GM18511 (cell line): Measurements from ENCODE around the gene IGF2BP1.
"Not testable (repeated sequence)": the region's sequence is repeated elsewhere in the genome, so short reads cannot be mapped to it uniquely, and the experiment has no call there.

Experiments used
- ATAC-seq: cut with Tn5 transposase; IDR thresholded peaks from one replicate; pipeline ENCODE4 v1.9.1; 2021; ENCODE audit warnings: mild to moderate bottlenecking, moderate library complexity; ENCODE audit not compliant: unreplicated experiment

IGF2BP1 gene

DNA sequence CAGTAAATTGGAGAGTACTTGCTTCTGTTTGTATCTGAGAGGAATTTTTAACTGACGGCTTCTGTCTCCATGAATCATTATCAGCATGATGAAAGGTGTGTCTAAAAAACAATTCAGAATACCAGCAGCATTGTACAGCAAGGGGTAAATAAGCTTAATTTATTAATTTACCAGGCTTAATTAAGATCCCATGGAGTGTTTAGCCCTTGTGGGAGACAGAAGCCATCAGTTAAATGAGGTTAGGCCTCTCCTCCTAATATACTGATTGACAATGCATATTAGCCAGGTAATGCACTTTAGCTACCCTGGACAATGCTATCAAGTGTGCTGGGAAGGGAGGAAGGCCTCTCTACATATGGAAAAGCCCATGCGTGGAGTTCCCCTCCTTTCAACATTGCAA, 53.4 kb downstream of the IGF2BP1 start:
- ATAC-seq: no peak

DNA sequence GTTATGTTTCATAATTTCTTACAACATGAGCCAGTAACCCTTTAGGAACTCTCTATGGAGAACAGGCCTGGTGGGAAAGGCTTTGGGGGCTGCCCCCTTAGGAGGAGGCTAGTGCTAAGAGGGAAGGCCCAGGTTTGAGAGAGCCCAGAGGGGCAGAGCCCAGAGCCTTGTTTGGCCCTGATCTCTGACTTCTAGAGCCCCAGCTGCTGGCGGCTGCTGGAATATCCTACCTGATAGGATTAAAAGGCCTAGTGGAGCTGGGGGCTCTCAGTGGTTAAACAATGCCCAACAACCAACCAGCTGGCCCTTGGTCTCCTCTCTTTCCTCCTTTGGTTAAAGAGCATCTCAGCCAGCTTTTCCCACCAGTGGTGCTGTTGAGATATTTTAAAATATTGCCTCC, 54.1 kb downstream of the IGF2BP1 start:
- ATAC-seq: no peak

DNA sequence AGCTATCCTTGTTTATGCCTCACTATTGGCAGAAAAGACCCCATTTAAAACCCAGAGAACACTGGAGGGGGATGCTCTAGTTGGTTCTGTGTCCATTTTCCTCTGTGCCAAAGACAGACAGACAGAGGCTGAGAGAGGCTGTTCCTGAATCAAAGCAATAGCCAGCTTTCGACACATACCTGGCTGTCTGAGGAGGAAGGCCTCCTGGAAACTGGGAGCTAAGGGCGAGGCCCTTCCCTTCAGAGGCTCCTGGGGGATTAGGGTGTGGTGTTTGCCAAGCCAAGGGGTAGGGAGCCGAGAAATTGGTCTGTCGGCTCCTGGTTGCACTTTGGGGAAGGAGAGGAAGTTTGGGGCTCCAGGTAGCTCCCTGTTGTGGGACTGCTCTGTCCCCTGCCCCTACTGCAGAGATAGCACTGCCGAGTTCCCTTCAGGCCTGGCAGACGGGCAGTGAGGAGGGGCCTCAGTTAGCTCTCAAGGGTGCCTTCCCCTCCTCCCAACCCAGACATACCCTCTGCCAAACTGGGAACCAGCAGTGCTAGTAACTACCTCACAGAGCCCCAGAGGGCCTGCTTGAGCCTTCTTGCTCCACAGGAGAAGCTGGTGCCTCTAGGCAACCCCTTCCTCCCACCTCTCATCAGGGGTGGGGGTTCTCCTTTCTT, 56.1 kb downstream of the IGF2BP1 start:
- no peak for ATAC-seq

- no peak for ATAC-seq
These were observed 57.3 kb downstream of the IGF2BP1 start for GRCh38 chr17:49054342-49055092.

- no peak for ATAC-seq
These were observed 58.2 kb downstream of the IGF2BP1 start for GRCh38 chr17:49055181-49055927.

GRCh38 chr17:49061524-49061943, 64.3 kb downstream of the IGF2BP1 start:
- no peak for ATAC-seq

- ATAC-seq: no peak
These were observed 66.5 kb downstream of the IGF2BP1 start for GRCh38 chr17:49063652-49064051.

DNA sequence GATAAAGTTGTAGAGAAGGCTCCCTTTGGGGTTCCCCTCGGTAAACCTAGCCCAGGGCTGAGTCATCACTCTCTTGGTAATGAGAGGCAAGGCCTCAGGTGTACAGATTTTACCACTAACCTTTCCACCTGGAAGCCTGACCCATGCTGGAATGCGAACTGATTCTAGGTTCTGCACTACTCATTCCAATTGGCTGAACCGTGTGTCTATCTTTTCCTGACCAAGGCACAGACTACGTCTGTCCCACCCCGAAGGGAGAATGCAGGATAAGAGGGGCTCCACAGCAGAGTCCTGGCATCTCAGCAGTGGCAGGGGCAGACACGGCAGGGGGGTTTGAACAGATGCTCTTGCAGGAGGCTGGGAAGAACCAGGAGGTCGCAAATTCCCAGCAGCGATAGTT, 70.0 kb downstream of the IGF2BP1 start:
- ATAC-seq: no peak

DNA sequence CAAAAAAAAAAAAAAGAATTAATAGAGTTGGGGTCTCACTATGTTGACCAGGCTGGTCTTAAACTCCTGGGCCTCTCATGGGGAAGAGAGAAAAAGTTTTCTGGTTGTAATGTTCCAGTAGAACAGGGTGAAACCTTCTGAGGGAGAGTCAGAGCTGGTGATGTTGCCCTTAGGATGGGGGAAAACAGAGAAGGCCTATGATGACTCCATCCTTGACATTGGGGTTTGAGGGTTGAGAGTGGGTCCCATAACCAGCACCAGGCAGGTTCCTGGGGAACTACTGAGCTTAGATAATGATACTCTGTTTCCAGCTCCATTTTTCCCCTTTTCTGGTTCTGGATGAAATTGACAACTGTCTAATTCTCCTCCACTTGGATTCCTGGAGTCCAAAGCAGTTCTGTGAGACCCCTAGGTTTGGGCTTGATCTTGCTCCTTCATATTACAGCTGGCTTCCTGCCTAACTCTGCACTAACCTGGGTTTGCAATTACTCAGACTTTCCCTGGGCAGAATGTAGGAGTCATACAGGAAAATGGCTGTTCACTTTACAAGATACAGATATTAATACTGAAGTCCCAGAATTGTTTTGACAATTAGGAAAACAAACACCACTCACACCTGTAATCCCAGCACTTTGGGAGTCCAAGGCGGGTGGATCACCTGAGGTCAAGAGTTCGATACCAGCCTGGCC, 72.5 kb downstream of the IGF2BP1 start:
- no peak for ATAC-seq

- no peak for ATAC-seq
These were observed 73.9 kb downstream of the IGF2BP1 start for GRCh38 chr17:49071106-49071505.

DNA sequence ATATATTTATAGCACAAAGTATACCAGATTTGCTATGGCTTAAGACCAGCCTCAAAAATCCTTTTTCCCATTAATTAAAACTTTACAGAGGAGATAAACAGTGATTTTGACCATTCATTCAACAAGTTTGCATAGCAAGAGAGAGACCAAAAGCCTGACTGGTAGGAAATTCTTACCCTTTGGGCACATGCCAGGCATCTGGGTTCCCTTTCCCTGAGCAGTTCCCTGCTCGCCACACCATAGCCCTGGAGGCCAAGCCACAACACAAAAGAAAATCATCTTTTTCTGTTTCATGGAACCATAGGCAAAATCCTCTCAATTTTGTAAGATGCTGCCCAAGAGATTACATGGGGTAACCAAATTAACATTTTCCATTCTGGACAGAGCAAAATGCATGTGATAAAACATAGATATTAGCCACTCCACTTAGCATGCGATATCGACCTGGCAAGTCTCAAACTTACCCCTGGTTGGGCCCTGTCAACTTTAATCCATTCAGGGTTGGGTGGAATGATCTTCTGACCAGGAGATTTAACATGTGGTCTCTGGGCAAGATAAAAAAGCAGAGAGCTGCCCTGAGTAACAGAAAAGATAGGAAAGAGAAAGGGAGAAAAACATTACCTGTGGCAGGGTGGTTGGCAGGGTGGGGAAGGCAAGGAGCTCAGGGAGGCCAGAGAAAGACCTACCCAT, 77.8 kb downstream of the IGF2BP1 start:
- ATAC-seq: no peak

GRCh38 chr17:49076573-49077384, 79.6 kb downstream of the IGF2BP1 start:
- no peak for ATAC-seq

- ATAC-seq: no peak
These were observed 81.1 kb downstream of the IGF2BP1 start for GRCh38 chr17:49078248-49078647.

DNA sequence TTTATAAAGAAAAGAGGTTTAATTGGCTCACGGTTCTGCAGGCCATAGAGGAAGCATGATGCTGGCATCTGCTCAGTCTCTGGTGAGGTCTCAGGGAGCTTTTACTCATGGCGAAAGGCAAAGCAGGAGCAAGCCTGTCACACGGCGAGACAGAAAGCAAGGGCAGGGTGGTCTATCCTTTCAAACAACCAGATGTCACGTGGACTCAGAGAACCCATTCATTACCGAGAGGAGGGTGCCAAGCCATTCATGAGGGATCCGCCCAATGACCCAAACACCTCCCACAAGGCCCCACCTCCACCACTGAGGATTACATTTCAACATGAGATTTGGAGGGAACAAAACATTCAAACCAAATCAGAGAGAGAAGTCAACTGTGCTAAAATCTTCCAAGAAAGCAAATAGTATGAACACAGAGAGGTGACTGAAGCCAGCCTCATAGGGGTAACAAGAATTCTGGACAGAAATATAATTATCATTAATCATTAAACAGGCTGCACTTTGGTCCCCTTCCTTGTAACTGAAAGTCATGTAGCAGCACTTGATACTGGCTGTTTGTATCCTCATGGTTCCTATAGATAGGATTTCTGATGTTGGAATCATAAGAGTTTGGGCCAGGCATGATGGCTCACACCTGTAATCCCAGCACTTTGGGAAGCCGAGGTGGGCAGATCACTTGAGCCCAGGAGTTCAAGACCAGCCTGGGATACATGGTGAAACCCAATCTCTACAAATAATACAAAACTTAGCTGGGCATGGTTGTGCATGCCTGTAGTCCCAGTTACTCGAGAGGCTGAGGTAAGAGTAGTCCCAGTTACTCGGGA, 82.9 kb downstream of the IGF2BP1 start:
- ATAC-seq: no peak

DNA sequence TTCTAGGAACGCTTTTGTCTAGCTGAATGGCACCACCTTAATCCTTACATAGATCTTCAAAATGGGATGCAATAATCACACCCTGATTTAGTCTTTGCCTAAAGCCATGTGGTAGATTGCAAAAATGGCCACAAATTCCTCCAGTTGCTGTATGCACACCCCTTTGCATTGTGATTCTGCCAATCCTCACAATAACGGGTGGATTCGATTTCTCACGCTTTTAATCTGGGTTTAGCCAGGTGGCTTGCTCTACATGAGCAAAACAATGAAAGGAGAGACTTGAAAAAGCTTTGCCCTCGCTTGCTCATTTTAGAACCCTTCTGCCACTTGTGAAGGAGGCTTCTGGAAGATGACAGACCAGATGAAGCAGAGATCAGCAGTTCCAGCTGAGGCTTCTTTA, 85.0 kb downstream of the IGF2BP1 start:
- ATAC-seq: no peak

DNA sequence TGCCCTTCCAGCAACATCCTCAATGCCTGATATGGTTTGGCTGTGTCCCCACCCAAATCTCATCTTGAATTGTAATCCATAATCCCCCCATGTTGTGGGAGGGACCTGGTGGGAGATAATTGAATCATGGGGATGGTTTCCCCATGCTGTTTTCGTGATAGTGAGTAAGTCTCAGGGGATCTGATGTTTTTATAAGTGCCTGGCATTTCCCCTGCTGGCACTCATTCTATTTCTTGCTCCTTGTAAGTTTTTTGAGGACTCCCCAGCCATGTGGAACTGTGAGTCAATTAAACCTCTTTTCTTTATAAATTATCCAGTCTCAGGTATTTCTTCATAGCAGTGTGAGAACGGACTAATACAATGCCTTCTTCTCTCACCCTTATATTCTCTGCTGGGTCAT, 87.9 kb downstream of the IGF2BP1 start:
- ATAC-seq: not testable (repeated sequence)

GRCh38 chr17:49085565-49086315, 88.6 kb downstream of the IGF2BP1 start:
- ATAC-seq: no peak

GRCh38 chr17:49086316-49086605, 89.1 kb downstream of the IGF2BP1 start:
- ATAC-seq: no peak

GRCh38 chr17:49086649-49087048, 89.5 kb downstream of the IGF2BP1 start:
- ATAC-seq: no peak
